Measurements from ENCODE around the gene HSD3B1.

The HSD3B1 gene

DNA sequence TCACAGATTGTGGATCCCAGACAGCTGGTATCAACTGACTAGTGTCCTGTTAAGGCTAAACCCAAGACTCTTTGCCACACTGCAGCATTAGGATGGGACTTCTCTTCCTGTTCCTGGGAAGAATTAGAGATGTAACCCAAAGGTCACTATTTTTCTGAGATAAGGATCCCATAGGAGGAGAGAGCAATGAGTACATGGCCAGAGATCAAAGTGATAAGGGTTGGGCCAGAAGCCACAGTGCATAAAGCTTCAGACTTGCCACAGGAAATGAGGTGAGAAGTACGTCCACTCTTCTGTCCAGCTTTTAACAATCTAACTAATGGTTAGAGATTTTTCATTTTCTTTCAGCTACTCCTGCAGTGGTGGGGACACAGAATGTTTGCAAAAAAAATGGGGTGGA, at the start of gene HSD3B1:
TSS of gene HSD3B1 (plus strand) at position 270 of the 400 bp plus-strand sequence. CDS start 267 bp downstream, outside the sequence.
- Histone ChIP-seq H3K36me3 (ENCODE audit: control insufficient read depth in 1 of 2, insufficient read depth in 2 of 2, low read length in 2 of 2) (no peaks in the 10 kb centered on the region), H3K9ac (ENCODE audit: low read depth in 1 of 2, low read length in 2 of 2) (no peak within 1 kb of the TSS), H3K9me3 (ENCODE audit: control insufficient read depth in 1 of 2, low read length in 2 of 2) (no peaks in the 10 kb centered on the region), H3K27me3 (ENCODE audit: control insufficient read depth in 1 of 2, insufficient read depth in 2 of 2, low read length in 2 of 2) (no peaks in the 10 kb centered on the region), H3K27ac (ENCODE audit: low read depth, low read length) (no peak within 1 kb of the TSS), H3K4me3 (ENCODE audit: low read depth in 1 of 2, low read length in 2 of 2) (no peak within 1 kb of the TSS), H3K4me1 (ENCODE audit: control insufficient read depth in 1 of 2, insufficient read depth in 2 of 2, low read length in 2 of 2) (no peaks in the 10 kb centered on the region)

DNA sequence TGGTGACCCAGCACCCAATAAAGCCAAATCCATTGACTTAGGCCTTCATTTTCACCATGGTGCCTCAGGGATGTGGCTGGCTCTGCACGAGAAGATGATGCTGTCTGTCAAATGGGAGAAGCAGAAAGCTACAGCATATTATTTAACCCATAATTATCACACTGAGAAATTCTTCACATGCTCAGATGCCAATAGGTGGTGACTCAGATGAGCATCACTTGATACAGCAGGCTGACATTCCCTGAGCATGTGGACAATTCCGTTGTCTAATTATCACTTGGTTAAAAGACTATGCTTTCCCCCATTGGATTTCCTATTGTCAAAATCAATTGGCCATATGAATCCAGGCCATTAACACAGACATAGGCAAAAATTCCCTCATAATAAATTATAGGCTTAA, 44.0 kb upstream of the HSD3B1 start:
- H3K4me3 ChIP-seq (ENCODE audit: low read depth in 1 of 2, low read length in 2 of 2), result no peak overlapping the region
- H3K9ac ChIP-seq (ENCODE audit: low read depth in 1 of 2, low read length in 2 of 2), result no peak overlapping the region
- no peaks in the 10 kb centered on the region for H3K9me3 ChIP-seq (ENCODE audit: control insufficient read depth in 1 of 2, low read length in 2 of 2)
- no peaks in the 10 kb centered on the region for H3K4me1 ChIP-seq (ENCODE audit: control insufficient read depth in 1 of 2, insufficient read depth in 2 of 2, low read length in 2 of 2)
- H3K27me3 ChIP-seq (ENCODE audit: control insufficient read depth in 1 of 2, insufficient read depth in 2 of 2, low read length in 2 of 2), result no peaks in the 10 kb centered on the region
- no peaks in the 10 kb centered on the region for H3K36me3 ChIP-seq (ENCODE audit: control insufficient read depth in 1 of 2, insufficient read depth in 2 of 2, low read length in 2 of 2)
- H3K27ac ChIP-seq (ENCODE audit: low read depth, low read length), result no peak overlapping the region

DNA sequence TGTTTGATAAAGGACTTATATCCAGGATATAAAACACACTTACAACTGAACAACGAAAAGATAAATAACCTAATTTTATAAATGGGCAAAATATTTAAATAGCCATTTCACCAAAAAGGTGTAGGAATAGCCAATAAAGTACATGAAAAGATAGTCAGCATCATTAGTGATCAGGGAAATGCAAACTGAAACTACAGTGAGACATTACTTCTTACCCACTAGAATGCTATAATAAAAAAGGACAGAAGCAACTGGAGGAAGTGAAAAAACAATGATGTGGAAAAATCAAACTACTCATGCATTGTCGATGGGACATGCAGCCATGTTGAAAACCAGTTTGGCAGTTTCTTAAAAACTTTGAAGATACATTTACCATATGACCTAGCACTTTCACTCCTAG, 43.4 kb upstream of the HSD3B1 start:
- no peaks in the 10 kb centered on the region for H3K27me3 ChIP-seq (ENCODE audit: control insufficient read depth in 1 of 2, insufficient read depth in 2 of 2, low read length in 2 of 2)
- H3K9me3 ChIP-seq (ENCODE audit: control insufficient read depth in 1 of 2, low read length in 2 of 2), result no peaks in the 10 kb centered on the region
- no peak overlapping the region for H3K27ac ChIP-seq (ENCODE audit: low read depth, low read length)
- H3K4me1 ChIP-seq (ENCODE audit: control insufficient read depth in 1 of 2, insufficient read depth in 2 of 2, low read length in 2 of 2), result peaks cover 0 to 4% of the 10 kb centered on the region in 2 donors
- no peak overlapping the region for H3K4me3 ChIP-seq (ENCODE audit: low read depth in 1 of 2, low read length in 2 of 2)
- no peak overlapping the region for H3K9ac ChIP-seq (ENCODE audit: low read depth in 1 of 2, low read length in 2 of 2)
- no peaks in the 10 kb centered on the region for H3K36me3 ChIP-seq (ENCODE audit: control insufficient read depth in 1 of 2, insufficient read depth in 2 of 2, low read length in 2 of 2)

DNA sequence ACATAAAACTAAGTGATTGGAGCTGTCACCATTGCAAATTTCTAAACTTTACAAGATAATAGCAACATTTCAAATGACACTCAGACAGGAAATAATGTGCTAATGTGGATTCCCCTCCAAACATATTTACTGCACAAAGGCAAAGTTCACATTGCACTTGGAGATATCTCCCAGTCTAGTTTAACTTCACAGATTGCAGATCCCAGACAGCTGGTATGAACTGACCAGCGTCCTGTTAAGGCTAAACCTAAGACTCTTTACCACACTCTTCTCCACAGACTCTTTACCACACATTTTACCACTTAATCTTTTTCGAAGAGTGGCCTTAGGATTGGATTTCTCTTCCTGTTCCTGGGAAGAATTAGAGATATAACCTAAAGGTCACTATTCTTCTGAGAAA, 40.6 kb upstream of the HSD3B1 start:
- Histone ChIP-seq H3K9ac (ENCODE audit: low read depth in 1 of 2, low read length in 2 of 2) (no peak overlapping the region), H3K4me3 (ENCODE audit: low read depth in 1 of 2, low read length in 2 of 2) (no peak overlapping the region), H3K36me3 (ENCODE audit: control insufficient read depth in 1 of 2, insufficient read depth in 2 of 2, low read length in 2 of 2) (no peaks in the 10 kb centered on the region), H3K27me3 (ENCODE audit: control insufficient read depth in 1 of 2, insufficient read depth in 2 of 2, low read length in 2 of 2) (no peaks in the 10 kb centered on the region), H3K4me1 (ENCODE audit: control insufficient read depth in 1 of 2, insufficient read depth in 2 of 2, low read length in 2 of 2) (peaks cover 0 to 4% of the 10 kb centered on the region in 2 donors), H3K9me3 (ENCODE audit: control insufficient read depth in 1 of 2, low read length in 2 of 2) (no peaks in the 10 kb centered on the region), H3K27ac (ENCODE audit: low read depth, low read length) (no peak overlapping the region)

DNA sequence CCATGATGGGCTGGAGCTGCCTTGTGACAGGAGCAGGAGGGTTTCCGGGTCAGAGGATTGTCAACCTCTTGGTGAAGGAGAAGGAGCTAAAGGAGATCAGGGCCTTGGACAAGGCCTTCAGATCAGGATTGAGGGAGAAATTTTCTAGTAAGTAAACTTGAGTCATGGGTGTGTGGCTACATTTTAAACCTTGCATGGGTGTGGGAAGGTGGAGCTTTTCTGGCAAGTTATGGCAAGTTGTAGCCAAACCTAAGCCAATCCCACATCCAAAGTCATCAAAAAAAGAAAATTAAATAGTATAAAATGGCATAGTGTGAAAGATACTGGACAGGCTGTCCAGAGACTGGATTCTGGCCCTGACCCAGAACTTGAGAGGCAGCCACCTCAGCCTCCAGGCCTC, 39.8 kb upstream of the HSD3B1 start:
- Histone ChIP-seq H3K4me3 (ENCODE audit: low read depth in 1 of 2, low read length in 2 of 2) (no peak overlapping the region), H3K9me3 (ENCODE audit: control insufficient read depth in 1 of 2, low read length in 2 of 2) (no peaks in the 10 kb centered on the region), H3K27ac (ENCODE audit: low read depth, low read length) (no peak overlapping the region)

DNA sequence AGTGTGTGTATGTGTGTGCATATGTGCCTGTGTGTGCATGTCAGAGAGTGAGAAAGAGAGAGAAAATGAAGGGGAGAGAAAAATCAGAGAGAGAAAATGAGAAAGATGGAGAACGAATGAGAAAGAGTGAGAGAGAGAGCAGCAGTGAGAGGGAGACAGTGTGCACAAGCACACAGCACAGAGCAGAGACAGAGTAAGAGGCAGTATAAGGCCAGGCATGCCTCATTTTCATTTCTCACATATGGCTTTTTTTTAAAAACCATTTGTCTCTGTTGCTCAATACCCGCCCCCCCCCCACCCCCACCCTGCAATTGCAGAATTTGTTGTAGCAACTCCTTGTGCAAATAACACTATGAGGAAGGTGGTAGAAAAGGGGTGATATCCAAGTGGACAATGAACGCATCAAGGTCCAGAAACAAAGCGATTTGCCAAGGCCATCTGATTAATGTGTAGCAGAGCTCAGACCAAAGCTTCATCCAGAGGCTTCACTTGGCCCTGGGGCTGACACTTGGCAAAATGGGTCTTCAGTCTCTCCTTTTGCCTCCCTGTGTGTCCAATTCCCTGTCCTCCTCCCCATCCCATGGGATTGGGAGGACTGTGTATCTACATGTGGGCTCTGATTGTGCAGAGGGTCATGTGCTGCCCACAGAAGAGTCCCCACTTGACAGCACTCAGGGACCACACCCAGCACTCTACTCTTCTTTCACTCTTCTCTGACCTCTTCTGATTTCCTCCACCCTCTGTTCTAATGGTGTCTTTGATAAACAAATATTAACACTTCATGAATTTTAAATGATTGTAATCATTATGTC, 38.9 kb upstream of the HSD3B1 start:
- Histone ChIP-seq H3K27me3 (ENCODE audit: control insufficient read depth in 1 of 2, insufficient read depth in 2 of 2, low read length in 2 of 2) (no peaks in the 10 kb centered on the region), H3K4me1 (ENCODE audit: control insufficient read depth in 1 of 2, insufficient read depth in 2 of 2, low read length in 2 of 2) (peaks cover 0 to 4% of the 10 kb centered on the region in 2 donors), H3K27ac (ENCODE audit: low read depth, low read length) (no peak overlapping the region), H3K9me3 (ENCODE audit: control insufficient read depth in 1 of 2, low read length in 2 of 2) (no peaks in the 10 kb centered on the region), H3K4me3 (ENCODE audit: low read depth in 1 of 2, low read length in 2 of 2) (no peak overlapping the region), H3K36me3 (ENCODE audit: control insufficient read depth in 1 of 2, insufficient read depth in 2 of 2, low read length in 2 of 2) (no peaks in the 10 kb centered on the region), H3K9ac (ENCODE audit: low read depth in 1 of 2, low read length in 2 of 2) (no peak overlapping the region)

More for the DNA sequence above, 39.8 kb upstream of the HSD3B1 start:
- H3K27me3 ChIP-seq (ENCODE audit: control insufficient read depth in 1 of 2, insufficient read depth in 2 of 2, low read length in 2 of 2), result no peaks in the 10 kb centered on the region
- peaks cover 0 to 4% of the 10 kb centered on the region in 2 donors for H3K4me1 ChIP-seq (ENCODE audit: control insufficient read depth in 1 of 2, insufficient read depth in 2 of 2, low read length in 2 of 2)
- H3K36me3 ChIP-seq (ENCODE audit: control insufficient read depth in 1 of 2, insufficient read depth in 2 of 2, low read length in 2 of 2), result no peaks in the 10 kb centered on the region
- no peak overlapping the region for H3K9ac ChIP-seq (ENCODE audit: low read depth in 1 of 2, low read length in 2 of 2)

DNA sequence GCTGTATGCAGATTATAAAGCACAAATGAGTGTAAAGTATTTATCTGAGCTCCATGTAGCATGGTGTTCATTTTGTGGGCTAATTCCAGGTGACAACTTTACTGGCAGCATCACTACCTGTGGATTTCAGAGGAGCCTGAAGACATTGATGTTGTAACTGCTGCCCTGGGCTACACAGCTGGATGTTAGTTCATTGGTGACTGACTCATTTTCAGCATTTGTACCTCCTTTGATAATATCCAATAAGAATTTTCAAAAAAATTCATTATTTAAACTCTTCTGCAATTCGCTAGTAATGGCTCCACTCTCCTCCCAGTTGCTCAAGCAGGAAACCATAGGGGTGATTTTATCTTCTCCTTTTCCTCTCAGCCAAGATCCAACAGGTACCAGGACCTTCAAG, 37.3 kb upstream of the HSD3B1 start:
- Histone ChIP-seq H3K4me1 (ENCODE audit: control insufficient read depth in 1 of 2, insufficient read depth in 2 of 2, low read length in 2 of 2) (peaks cover 0 to 4% of the 10 kb centered on the region in 2 donors), H3K9me3 (ENCODE audit: control insufficient read depth in 1 of 2, low read length in 2 of 2) (no peaks in the 10 kb centered on the region), H3K27me3 (ENCODE audit: control insufficient read depth in 1 of 2, insufficient read depth in 2 of 2, low read length in 2 of 2) (no peaks in the 10 kb centered on the region), H3K36me3 (ENCODE audit: control insufficient read depth in 1 of 2, insufficient read depth in 2 of 2, low read length in 2 of 2) (no peaks in the 10 kb centered on the region), H3K9ac (ENCODE audit: low read depth in 1 of 2, low read length in 2 of 2) (no peak overlapping the region), H3K27ac (ENCODE audit: low read depth, low read length) (no peak overlapping the region), H3K4me3 (ENCODE audit: low read depth in 1 of 2, low read length in 2 of 2) (no peak overlapping the region)

DNA sequence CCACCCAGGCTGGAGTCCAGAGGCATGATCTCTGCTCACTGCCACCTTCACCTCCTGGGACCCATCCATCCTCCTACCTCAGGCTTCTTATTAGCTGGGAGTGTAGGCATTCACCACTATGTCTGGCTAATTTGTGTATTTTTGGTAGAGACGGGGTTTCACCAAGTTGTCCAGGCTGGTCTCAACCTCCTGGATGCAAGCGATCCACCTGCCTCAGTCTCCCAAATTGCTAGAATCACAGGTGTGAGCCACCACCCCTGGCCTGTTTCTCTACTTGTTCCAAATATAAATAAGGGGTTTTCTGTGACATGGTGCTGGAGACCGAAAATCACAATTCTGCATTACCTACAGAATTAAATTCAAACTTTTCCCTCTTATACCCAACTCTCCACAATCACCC, 36.6 kb upstream of the HSD3B1 start:
- H3K9me3 ChIP-seq (ENCODE audit: control insufficient read depth in 1 of 2, low read length in 2 of 2), result no peaks in the 10 kb centered on the region
- peaks cover 0 to 4% of the 10 kb centered on the region in 2 donors for H3K4me1 ChIP-seq (ENCODE audit: control insufficient read depth in 1 of 2, insufficient read depth in 2 of 2, low read length in 2 of 2)
- no peak overlapping the region for H3K4me3 ChIP-seq (ENCODE audit: low read depth in 1 of 2, low read length in 2 of 2)
- no peaks in the 10 kb centered on the region for H3K36me3 ChIP-seq (ENCODE audit: control insufficient read depth in 1 of 2, insufficient read depth in 2 of 2, low read length in 2 of 2)
- no peak overlapping the region for H3K27ac ChIP-seq (ENCODE audit: low read depth, low read length)
- no peaks in the 10 kb centered on the region for H3K27me3 ChIP-seq (ENCODE audit: control insufficient read depth in 1 of 2, insufficient read depth in 2 of 2, low read length in 2 of 2)
- no peak overlapping the region for H3K9ac ChIP-seq (ENCODE audit: low read depth in 1 of 2, low read length in 2 of 2)

DNA sequence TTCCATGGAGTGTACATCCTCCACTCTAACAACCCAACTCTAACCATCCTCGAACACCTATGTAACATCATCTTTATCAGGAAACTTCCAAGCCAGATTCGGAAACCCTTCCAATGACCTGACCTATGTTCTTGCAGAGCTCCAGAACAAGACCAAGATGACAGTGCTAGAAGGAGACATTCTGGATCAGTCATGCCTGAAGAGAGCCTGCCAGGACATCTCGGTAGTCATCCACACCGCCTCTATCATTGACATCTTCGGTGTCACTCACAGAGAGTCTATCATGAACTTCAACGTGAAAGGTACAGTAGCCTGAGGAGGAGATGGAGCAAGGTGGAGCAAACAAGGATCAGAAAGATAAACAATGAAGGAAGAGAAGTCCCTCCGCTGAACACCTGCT, 36.1 kb upstream of the HSD3B1 start:
- no peaks in the 10 kb centered on the region for H3K9me3 ChIP-seq (ENCODE audit: control insufficient read depth in 1 of 2, low read length in 2 of 2)
- H3K9ac ChIP-seq (ENCODE audit: low read depth in 1 of 2, low read length in 2 of 2), result no peak overlapping the region
- no peak overlapping the region for H3K27ac ChIP-seq (ENCODE audit: low read depth, low read length)

DNA sequence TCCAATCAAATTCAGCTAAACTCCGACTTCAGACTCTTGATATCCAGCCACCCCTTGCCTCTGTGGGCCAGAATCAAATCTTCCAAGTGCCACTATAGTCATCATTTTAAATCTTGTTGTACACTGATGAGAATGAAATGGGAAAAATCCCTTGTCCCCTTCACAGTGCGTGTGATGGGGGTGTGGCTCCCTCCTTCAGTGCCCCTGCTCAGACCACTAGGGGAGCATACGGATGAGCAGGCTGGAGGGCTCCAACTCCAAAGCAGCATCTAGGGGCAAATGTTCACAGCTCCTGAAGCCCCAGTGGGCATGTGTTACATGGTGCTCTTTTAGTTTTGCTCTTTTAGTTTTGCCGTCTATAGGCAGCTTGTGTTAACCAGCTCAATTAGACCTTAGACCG, 35.4 kb upstream of the HSD3B1 start:
- H3K4me3 ChIP-seq (ENCODE audit: low read depth in 1 of 2, low read length in 2 of 2), result no peak overlapping the region
- H3K27me3 ChIP-seq (ENCODE audit: control insufficient read depth in 1 of 2, insufficient read depth in 2 of 2, low read length in 2 of 2), result no peaks in the 10 kb centered on the region
- no peak overlapping the region for H3K27ac ChIP-seq (ENCODE audit: low read depth, low read length)
- no peaks in the 10 kb centered on the region for H3K36me3 ChIP-seq (ENCODE audit: control insufficient read depth in 1 of 2, insufficient read depth in 2 of 2, low read length in 2 of 2)
- no peaks in the 10 kb centered on the region for H3K9me3 ChIP-seq (ENCODE audit: control insufficient read depth in 1 of 2, low read length in 2 of 2)
- peaks cover 0 to 4% of the 10 kb centered on the region in 2 donors for H3K4me1 ChIP-seq (ENCODE audit: control insufficient read depth in 1 of 2, insufficient read depth in 2 of 2, low read length in 2 of 2)
- H3K9ac ChIP-seq (ENCODE audit: low read depth in 1 of 2, low read length in 2 of 2), result no peak overlapping the region

More for the DNA sequence above, 36.1 kb upstream of the HSD3B1 start:
- H3K4me3 ChIP-seq (ENCODE audit: low read depth in 1 of 2, low read length in 2 of 2), result no peak overlapping the region
- H3K27me3 ChIP-seq (ENCODE audit: control insufficient read depth in 1 of 2, insufficient read depth in 2 of 2, low read length in 2 of 2), result no peaks in the 10 kb centered on the region
- no peaks in the 10 kb centered on the region for H3K36me3 ChIP-seq (ENCODE audit: control insufficient read depth in 1 of 2, insufficient read depth in 2 of 2, low read length in 2 of 2)
- peaks cover 0 to 4% of the 10 kb centered on the region in 2 donors for H3K4me1 ChIP-seq (ENCODE audit: control insufficient read depth in 1 of 2, insufficient read depth in 2 of 2, low read length in 2 of 2)
